Measurements from ENCODE around the gene NUP155.
"Not testable (repeated sequence)": the region's sequence is repeated elsewhere in the genome, so short reads cannot be mapped to it uniquely, and the experiment has no call there.

Gene NUP155

DNA sequence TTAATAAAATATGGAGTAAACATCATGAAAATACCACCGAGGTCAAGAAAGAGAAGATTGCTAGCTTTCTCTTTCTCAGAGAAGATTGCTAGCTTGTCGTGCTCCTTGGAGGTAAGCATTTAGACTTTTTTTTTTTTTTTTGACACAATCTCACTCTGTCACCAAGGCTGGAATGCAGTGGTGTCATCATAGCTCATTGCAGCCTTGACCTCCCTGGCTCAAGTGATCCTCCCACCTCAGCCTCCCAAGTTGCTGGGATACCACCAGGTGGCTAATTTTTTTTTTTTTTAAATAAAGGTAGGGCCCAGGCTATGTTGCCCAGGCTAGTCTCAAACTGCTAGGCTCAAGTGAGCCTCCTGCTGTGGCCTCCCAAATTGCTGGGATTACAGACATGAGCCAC is 95.4 kb downstream of the NUP155 start:
- DNase-seq = no peak

DNA sequence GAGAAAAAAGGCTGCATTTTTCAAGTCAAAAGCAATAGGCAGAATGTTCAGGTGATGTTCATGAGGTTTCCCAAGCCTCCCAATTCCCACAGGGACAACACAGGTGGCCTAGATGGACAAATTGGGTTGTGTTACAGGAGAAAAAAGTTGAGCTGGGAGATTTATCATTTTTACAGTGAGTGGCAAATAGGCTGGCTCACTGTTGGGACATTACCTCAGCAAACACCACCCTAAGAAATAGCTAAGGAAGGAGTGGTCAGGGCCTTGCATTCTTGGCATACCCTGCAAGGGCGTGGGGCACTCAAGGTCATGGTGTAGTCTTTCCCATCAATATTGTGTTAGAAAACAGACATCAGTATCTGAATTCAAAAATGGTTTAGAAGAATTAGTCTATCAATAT is 98.4 kb downstream of the NUP155 start:
- DNase-seq = no peak

DNA sequence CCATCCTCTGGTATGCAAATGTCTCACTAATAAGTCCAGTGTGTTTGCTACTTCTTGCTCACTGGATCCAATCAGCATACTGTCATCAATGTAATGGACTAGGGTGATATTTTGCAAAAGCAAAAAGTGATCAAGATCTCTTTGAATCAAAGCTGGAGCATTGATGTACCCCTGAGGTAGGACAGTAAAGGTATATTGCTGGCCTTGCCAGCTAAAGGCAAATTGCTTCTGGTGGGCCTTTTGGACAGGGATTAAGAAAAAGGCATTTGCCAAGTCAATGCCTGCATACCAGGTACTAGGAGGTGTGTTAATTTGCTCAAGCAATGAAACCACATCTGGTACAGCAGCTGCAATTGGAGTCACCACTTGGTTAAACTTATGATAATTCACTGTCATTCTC is 102.8 kb downstream of the NUP155 start:
- DNase-seq = not testable (repeated sequence)

DNA sequence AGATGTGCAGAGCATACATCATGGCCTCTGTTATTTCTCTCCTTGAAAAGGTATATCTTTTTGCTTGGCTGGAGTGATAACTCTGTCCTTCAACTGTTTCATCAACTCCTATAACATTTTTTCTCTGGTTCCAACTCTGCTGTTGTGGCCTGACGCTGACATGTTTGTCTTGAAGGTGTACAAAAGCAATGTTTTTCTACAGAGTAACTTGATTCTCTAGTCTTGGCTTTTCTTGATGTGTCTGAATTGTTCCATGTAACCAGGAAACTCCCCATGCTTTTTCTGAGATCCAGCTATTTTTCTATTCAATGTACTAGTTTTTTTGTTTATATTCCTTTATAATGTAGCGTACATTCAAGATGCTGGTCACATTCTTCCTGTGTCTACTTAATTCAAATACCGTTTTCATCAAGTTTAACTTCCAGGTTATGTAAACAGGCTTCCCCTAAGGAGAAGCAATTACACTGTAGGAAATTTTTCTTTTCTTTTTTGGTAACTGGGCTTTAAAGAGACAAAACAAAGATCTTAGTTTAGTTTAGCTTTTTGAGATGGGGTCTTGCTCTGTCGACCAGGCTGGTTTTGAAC is 115.0 kb downstream of the NUP155 start:
- DNase-seq = no peak

DNA sequence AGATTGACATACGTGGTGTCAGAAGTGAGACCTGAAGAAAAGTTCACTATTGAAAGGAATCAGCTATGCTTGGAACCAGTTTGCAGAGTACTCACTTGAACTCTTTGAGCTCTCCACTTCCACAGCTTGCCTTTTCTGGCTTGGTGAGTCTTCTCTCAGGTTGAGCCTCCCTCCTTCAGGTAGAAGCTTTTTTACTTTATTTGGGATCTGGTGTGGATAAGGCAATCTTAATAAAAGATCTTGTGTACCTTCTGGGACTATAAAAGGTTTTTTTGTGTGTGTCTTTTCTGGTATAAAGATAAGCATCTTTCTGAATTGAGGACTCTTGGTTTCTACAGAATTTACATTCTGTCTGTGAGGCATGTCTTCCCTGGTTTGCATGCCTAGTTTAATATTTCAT is 116.3 kb downstream of the NUP155 start:
- DNase-seq = no peak

DNA sequence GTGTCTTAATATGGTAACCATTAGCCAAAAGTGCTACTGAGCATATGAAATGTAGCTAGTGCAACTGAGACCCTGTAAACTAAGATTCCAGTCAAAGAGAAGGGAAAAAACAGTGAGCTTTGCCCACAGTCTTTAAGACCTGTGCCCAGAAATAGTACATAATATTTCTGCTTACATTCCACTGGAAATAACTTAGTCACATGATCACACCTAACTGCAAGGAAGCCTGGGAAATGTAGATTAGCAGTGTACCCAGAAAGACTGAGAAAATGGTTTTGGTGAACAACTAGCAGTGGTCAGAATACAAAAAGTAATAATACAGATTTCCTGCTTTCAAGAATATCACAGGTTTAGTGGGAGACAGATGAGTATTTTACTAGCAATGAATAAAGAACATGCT is 119.2 kb downstream of the NUP155 start:
- no peak for DNase-seq

DNA sequence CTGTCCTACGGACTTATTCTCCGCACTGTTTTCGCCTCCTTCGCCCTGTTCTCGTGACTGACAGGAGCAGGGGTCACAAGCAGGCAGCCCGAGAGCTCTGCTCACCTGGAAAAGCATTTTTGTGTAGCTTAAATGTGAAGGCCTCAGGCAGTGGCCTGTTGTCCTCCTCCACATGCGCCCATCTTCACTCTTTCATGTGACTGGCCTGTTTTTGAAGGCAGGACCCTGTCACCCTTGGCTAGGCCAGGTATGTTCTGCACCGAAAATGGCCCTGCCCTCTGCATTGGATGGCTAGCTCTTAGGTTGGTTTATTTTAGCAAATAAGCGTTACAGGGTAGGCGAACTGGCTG is 121.1 kb downstream of the NUP155 start:
- peak in 4 of 14 donors; percentile 32 to 70 (median 46) for DNase-seq

DNA sequence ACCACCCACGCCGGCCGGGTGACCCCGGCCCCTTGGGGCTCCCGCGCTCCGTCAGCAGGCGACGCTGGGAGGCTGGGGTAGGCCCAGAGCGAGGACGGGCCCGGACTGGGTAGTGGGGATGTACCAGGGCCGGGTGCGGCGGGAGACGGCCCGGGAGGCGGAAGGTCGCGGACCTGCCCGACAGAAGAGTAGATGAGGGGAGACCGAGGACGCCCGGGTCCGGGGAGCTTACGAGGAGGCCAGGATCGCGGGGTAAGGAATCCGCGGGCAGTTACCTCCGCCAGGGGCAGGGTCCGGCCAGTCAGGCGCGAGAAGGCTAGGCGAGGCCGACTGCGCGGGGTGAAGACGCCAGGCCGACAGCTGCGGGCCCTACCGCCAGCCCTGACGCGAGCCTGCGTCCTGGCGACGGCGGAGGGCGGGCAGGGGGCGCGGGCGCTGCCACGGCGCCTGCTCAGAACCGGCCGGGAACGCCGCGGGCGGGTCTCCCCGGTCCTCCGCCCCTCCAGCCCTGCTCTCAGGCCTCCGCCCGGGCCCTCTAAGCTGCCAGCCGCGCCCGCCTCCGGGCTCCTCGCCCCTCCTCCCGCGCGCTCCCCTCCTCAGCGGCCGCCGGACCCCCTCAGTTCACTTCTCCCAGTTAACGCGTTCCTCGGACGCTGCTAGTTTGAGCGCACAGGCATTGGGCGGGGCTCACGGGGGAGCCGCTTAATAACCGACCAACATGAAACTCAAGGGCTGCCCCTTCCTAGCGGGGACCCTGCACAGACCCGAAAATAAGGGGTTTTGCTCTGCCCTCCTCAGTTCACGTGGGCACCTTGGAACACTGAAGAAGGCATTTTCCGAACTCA is 121.7 kb downstream of the NUP155 start, which contains the start of gene CPLANE1:
Gene CPLANE1 (minus strand): TSS at position 407 of the 845 bp plus-strand sequence. CDS start 1,678 bp downstream, outside the sequence.
- peak in 13 of 14 donors; percentile 47 to 88 (median 78) for DNase-seq

DNA sequence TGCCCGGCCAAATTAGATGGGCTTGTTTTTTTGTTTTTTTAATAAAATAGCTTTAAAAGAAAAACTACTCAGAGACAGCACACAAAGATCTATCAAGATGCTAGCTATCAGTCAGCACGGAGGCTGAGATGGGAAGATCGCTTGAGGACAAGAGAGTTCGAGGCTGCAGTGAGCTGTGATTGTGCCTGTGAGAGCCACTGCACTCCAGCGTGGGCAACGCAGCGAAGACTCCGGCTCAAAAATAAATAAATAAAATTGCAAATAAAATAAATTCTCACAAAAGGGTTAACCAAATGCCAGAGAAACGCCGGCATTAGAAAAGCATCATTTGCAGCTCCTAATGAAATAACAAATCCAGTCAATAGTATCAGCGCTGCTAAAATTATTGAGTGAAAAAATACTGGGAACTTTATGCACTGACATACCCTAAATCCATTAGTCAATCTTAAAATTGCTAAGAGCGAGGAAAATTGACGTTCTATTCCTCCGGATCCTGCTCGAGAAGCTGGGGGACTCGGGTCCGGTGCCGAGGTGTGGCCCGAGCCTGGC is 122.4 kb downstream of the NUP155 start:
- no peak for DNase-seq

DNA sequence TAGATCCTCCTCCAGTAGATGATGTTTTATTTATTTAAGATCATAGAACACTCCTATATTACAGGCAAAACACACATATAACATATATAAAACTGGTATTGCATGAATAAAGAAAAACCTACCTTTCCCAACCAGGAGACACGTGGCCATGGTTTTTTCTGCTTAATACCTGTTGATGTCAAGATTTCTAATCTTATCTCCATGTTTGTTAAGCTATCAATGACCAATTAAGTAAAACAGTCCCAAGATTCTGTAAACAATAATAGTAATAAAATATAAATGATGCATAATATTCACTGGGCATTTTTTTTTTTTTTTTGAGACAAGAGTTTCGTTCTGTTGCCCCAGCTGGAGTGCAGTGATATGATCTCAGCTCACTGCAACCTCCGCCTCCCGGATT is 123.4 kb downstream of the NUP155 start:
- DNase-seq = no peak

DNA sequence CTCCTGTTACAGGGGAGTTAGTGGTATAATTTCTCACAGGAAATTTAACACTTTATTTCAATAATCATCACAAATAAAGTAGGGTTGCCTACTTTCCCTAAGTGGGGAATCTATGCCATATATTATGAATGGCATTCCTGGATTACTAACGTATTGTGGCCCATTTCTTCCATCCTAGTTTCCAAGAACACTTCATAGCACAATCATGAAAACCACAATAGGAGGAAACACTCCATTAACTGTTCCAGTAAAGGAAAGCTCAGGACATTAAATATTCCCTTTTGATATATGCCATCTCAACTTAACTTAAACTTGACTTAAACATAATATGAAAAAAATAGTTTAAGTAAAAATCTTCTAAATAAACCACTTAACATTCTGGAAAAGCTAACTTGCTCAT is 123.9 kb downstream of the NUP155 start:
- no peak for DNase-seq
